Endothelial cell of umbilical vein (primary cell): ENCODE results near the gene MSN. TPM values are rescaled to one million over a fixed set of nuclear protein-coding genes. Genes with fewer than 3 reads are reported as not detected.

Source experiments
- BruUV-seq: library from RNA; stranded (reverse); fragments of 400-500 nt; replicated peaks from 2 replicates; lab custom pipeline; 2021; lab: Mats Ljungman, UMichigan
- CTCF ChIA-PET: fragments of 300-600, 350-600 bp; sonication (Branson Sonifier 250); formaldehyde crosslinking; loops from one replicate; lab custom pipeline; 2021; ENCODE audit warnings: antibody characterized with exemption, inconsistent platforms; lab: Charles Lee
- POLR2A ChIA-PET: fragments of 300-600, 350-600 bp; sonication (Branson Sonifier 250); formaldehyde crosslinking; loops from one replicate; lab custom pipeline; 2021; ENCODE audit warnings: antibody characterized with exemption, inconsistent platforms; lab: Charles Lee
- DNase-seq: peaks from one replicate; pipeline ENCODE4 v3.0.0-alpha.2; 2011; ENCODE audit warnings: low read depth, low spot score
- FAIRE-seq: peaks from 2 replicates; lab custom pipeline; 2011; peaks lifted over from hg19 to GRCh38; lab: Jason Lieb, UNC
- H2AFZ ChIP-seq: 2 replicates; pipeline ENCODE4 v1.6.0; 2012; ENCODE audit warnings: low read depth, low read length, control low read depth, inconsistent platforms
- H3K27ac ChIP-seq: 2 replicates; pipeline ENCODE4 v1.5.1; 2011; ENCODE audit warnings: low read depth, mild to moderate bottlenecking, control low read depth, low read length, moderate library complexity; ENCODE audit not compliant: insufficient read depth
- H3K27me3 ChIP-seq, 2 experiments: 2 replicates each; pipeline versions ENCODE4 v1.6.0 to v1.6.1; 2011; ENCODE audit warnings: low read length in 2 of 2, mixed read lengths in 1 of 2; ENCODE audit not compliant: control insufficient read depth in 2 of 2, insufficient read depth in 2 of 2
- H3K36me3 ChIP-seq, 2 experiments: 2 replicates in 1 of 2; 3 replicates in 1 of 2; pipeline ENCODE4 v1.5.1; 2011; ENCODE audit warnings: low read length in 2 of 2, mild to moderate bottlenecking in 1 of 2, moderate library complexity in 1 of 2; ENCODE audit not compliant: control insufficient read depth in 2 of 2, insufficient read depth in 2 of 2; ENCODE audit errors: extremely low read depth in 1 of 2
- H3K4me1 ChIP-seq: 3 replicates; pipeline ENCODE4 v1.5.1; 2011; ENCODE audit warnings: mild to moderate bottlenecking, low read length; ENCODE audit not compliant: control insufficient read depth, insufficient read depth; ENCODE audit errors: extremely low read depth
- H3K4me2 ChIP-seq: 2 replicates; pipeline ENCODE4 v1.6.1; 2011; ENCODE audit warnings: low read length, control low read depth, mixed read lengths; ENCODE audit not compliant: insufficient read depth
- H3K4me3 ChIP-seq, 3 experiments: fragments of 200-600 bp in 1 of 3; sonication (generic), shearing (Covaris generic) in 1 of 3; replicated peaks in 1 of 3; 2 replicates each; pipeline ENCODE4 v1.5.1; 2011 to 2016; ENCODE audit warnings: control low read depth in 3 of 3, low read length in 3 of 3, mild to moderate bottlenecking in 2 of 3, inconsistent platforms in 1 of 3, low read depth in 1 of 3, moderate library complexity in 1 of 3; ENCODE audit not compliant: insufficient read depth in 1 of 3
- H3K79me2 ChIP-seq: 2 replicates; pipeline ENCODE4 v1.6.0; 2012; ENCODE audit warnings: low read length, inconsistent platforms; ENCODE audit not compliant: control insufficient read depth, insufficient read depth
- H3K9ac ChIP-seq: replicated peaks from 2 replicates; pipeline ENCODE3; 2011; ENCODE audit warnings: low read length, control low read depth; ENCODE audit not compliant: insufficient read depth; ENCODE audit errors: extremely low read depth
- H3K9me1 ChIP-seq: replicated peaks from 3 replicates; pipeline ENCODE4 v1.6.0; 2011; ENCODE audit warnings: mild to moderate bottlenecking, low read length; ENCODE audit not compliant: control insufficient read depth, insufficient read depth; ENCODE audit errors: extremely low read depth
- H3K9me3 ChIP-seq: replicated peaks from 2 replicates; pipeline ENCODE4 v1.5.1; 2012; ENCODE audit warnings: low read length, inconsistent platforms; ENCODE audit not compliant: control insufficient read depth, insufficient read depth
- H4K20me1 ChIP-seq: replicated peaks from 2 replicates; pipeline ENCODE3; 2011; ENCODE audit warnings: mild to moderate bottlenecking, low read length; ENCODE audit not compliant: control insufficient read depth, insufficient read depth; ENCODE audit errors: extremely low read depth
- CTCF ChIP-seq, 2 donors: IDR thresholded peaks; 1 replicate in 1 of 2; 2 replicates in 1 of 2; pipeline ENCODE4 v1.5.1; 2011; ENCODE audit warnings: low read length in 2 of 2, mild to moderate bottlenecking in 2 of 2, moderate library complexity in 2 of 2, control low read depth in 1 of 2, inconsistent platforms in 1 of 2, low read depth in 1 of 2; ENCODE audit not compliant: insufficient read depth in 1 of 2; ENCODE audit errors: extremely low read depth in 1 of 2
- EZH2 ChIP-seq: IDR thresholded peaks from 2 replicates; pipeline ENCODE4 v1.6.1; 2012; ENCODE audit warnings: borderline replicate concordance, low read depth, mild to moderate bottlenecking, moderate library complexity, low read length, inconsistent platforms; ENCODE audit not compliant: severe bottlenecking
- FOS ChIP-seq: IDR thresholded peaks from 2 replicates; pipeline ENCODE4 v1.6.1; 2011; ENCODE audit warnings: mild to moderate bottlenecking, low read length, moderate library complexity, borderline replicate concordance; ENCODE audit not compliant: insufficient read depth
- GATA2 ChIP-seq: IDR thresholded peaks from 2 replicates; pipeline ENCODE4 v1.7.0; 2011; ENCODE audit warnings: low read depth, mild to moderate bottlenecking, moderate library complexity, mixed read lengths, low read length; ENCODE audit not compliant: insufficient read length, insufficient read depth
- JUN ChIP-seq: IDR thresholded peaks from 2 replicates; pipeline ENCODE4 v1.6.1; 2011; ENCODE audit warnings: borderline replicate concordance, low read depth; ENCODE audit not compliant: insufficient read length, insufficient read depth
- MAX ChIP-seq: IDR thresholded peaks from 2 replicates; pipeline ENCODE4 v1.6.1; 2011; ENCODE audit not compliant: insufficient read depth, insufficient read length
- MYC ChIP-seq: IDR thresholded peaks from one replicate; pipeline ENCODE4 v1.6.1; 2011; ENCODE audit warnings: mild to moderate bottlenecking, low read depth, low read length
- POLR2A ChIP-seq: IDR thresholded peaks from 2 replicates; pipeline ENCODE4 v1.6.1; 2012; ENCODE audit warnings: low read depth, mild to moderate bottlenecking, control low read depth, low read length
- POLR2AphosphoS5 ChIP-seq: IDR thresholded peaks from 2 replicates; pipeline ENCODE4 v1.6.1; 2012; ENCODE audit warnings: low read depth, mild to moderate bottlenecking, control low read depth, low read length, moderate library complexity; ENCODE audit not compliant: insufficient read depth
- dilution Hi-C: fragments of 300-500 bp; cut with MboI; formaldehyde crosslinking; loops from one replicate; pipeline ENCODE4 v1.15.0; 2019; ENCODE audit warnings: low sequenced_read_pairs; ENCODE audit not compliant: extremely low pct_ligation_motif_present
- intact Hi-C: fragments of 100-400 bp; cut with micrococcal nuclease; formaldehyde crosslinking; loops from one replicate; pipeline ENCODE4 v1.10.0; 2022
- polyA plus RNA-seq, 4 experiments: library from polyadenylated mRNA; depleted of rRNA in 3 of 4; stranded (reverse) in 3 of 4; unstranded in 1 of 4; fragments of >200 nt; gene quantifications; 2 replicates each; pipeline versions ENCODE4 v1.2.1 to v1.2.3, GENCODE V29; 2011 to 2012; ENCODE audit warnings: missing spikeins in 1 of 4
- total RNA-seq: library from RNA; stranded (reverse); gene quantifications from 2 replicates; pipeline ENCODE4 v1.2.3, GENCODE V29; 2021

Gene MSN
- total and polyA plus RNA-seq, 2 donors (not counting 3 experiments of a cell fraction or from before 2014, with no cell fraction given): 528 to 635 TPM

GRCh38 chrX:65752294-65752693, 84.8 kb downstream of the MSN start:
- intact Hi-C loops (no loop called here), dilution Hi-C loops (no loop called here)
- ChIA-PET POLR2A (no interaction called here), CTCF (no interaction called here)
- no peaks in the 10 kb centered on the region for H3K9me3 ChIP-seq
- DNase-seq: no peak
- no peak for TF ChIP-seq GATA2
- no peak for TF ChIP-seq CTCF (IDR thresholded peaks at IDR 0.05; ENCODE audit: extremely low read depth in 1 of 2, insufficient read depth in 1 of 2, low read depth in 1 of 2, low read length in 2 of 2)
- TF ChIP-seq FOS: no peak
- no peak for TF ChIP-seq JUN
- TF ChIP-seq MAX: no peak
- TF ChIP-seq MYC: no peak
- TF ChIP-seq EZH2: no peak
- TF ChIP-seq POLR2AphosphoS5: no peak
- TF ChIP-seq POLR2A: no peak
- H3K9ac ChIP-seq: no peak overlapping the region
- H3K4me2 ChIP-seq: no peak overlapping the region
- no peaks in the 10 kb centered on the region for H3K36me3 ChIP-seq
- no peaks in the 10 kb centered on the region for H3K4me1 ChIP-seq
- H2AFZ ChIP-seq: no peak overlapping the region
- FAIRE-seq: no peak
- no peaks in the 10 kb centered on the region for H3K27me3 ChIP-seq
- H3K4me3 ChIP-seq: no peak overlapping the region
- H3K79me2 ChIP-seq: no peaks in the 10 kb centered on the region
- H3K27ac ChIP-seq: no peak overlapping the region
- H4K20me1 ChIP-seq: no peaks in the 10 kb centered on the region
- H3K9me1 ChIP-seq: no peaks in the 10 kb centered on the region
- no TSS peak for BruUV-seq
